Central memory CD8-positive, alpha-beta T cell (primary cell): ENCODE measurements around the gene IGSF23.
"Not testable (repeated sequence)": the region's sequence is repeated elsewhere in the genome, so short reads cannot be mapped to it uniquely, and the experiment has no call there.

ENCODE experiments used
- ATAC-seq: fragments of 150-1000 bp; cut with Tn5 transposase; replicated peaks from 2 replicates; pipeline ENCODE4 v1.10.0; 2022; ENCODE audit warnings: mild to moderate bottlenecking, moderate FRiP score, moderate number of reproducible peaks; ENCODE audit not compliant: poor library complexity, severe bottlenecking; ENCODE audit errors: extremely low read depth
- DNase-seq, 2 donors: peaks; one replicate each; pipeline ENCODE4 v3.0.0; 2021; ENCODE audit warnings: low spot score in 2 of 2
- H3K27ac Mint-ChIP-seq: one replicate; pipeline ENCODE4 v1.8.0; 2022; ENCODE audit warnings: low read depth, mild to moderate bottlenecking, moderate library complexity, mixed read lengths
- H3K27me3 Mint-ChIP-seq: one replicate; pipeline ENCODE4 v1.8.0; 2022; ENCODE audit warnings: mixed read lengths
- H3K36me3 Mint-ChIP-seq: one replicate; pipeline ENCODE4 v1.8.0; 2022; ENCODE audit warnings: mild to moderate bottlenecking, moderate library complexity, mixed read lengths; ENCODE audit not compliant: insufficient read depth
- H3K4me1 Mint-ChIP-seq: one replicate; pipeline ENCODE4 v1.8.0; 2022; ENCODE audit warnings: mixed read lengths
- H3K4me3 Mint-ChIP-seq: one replicate; pipeline ENCODE4 v1.8.0; 2022; ENCODE audit warnings: mild to moderate bottlenecking, moderate library complexity, mixed read lengths
- H3K9me3 Mint-ChIP-seq: one replicate; pipeline ENCODE4 v1.8.0; 2022; ENCODE audit warnings: mixed read lengths

Gene IGSF23

DNA sequence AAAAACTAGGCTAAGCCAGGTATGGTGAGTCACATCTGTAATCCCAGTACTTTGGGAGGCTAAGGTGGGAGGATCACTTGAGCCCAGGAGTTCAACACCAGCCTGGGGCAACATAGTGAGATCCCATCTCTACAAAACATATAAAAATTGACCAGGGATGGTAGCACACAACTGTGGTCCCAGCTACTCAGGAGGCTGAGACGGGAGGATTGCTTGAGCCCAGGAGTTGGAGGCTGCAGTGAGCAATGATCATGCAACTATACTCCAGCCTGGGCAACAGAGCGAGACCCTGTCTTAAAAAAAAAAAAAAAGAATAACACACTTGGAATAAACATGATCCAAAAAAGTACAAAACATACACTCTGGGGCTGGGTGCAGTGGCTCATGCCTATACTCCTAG, 56.7 kb downstream of the IGSF23 start:
- not testable (repeated sequence) for H3K4me1 Mint-ChIP-seq, H3K27ac Mint-ChIP-seq, H3K9me3 Mint-ChIP-seq, ATAC-seq, DNase-seq, H3K36me3 Mint-ChIP-seq, H3K4me3 Mint-ChIP-seq, H3K27me3 Mint-ChIP-seq

DNA sequence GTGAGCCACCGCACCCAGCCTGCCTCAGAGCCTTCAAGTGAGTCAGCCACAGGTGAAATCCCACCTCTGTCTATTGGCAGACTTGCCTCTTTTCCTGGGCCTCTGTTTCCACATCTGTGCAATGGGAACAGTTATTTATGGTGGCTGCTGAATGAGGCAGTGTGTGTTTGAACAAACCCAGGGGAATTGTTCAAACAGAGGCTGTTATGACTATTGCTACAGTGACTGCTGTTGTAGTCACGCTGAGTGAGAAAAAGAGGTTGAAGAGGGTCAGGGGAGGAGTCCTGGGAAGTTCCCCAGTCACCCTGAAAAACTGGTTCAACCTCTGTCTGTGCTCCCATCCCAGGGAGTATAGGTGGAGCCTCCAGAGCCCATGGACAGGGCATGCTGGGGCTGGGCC, 58.0 kb downstream of the IGSF23 start, which contains the start of gene CEACAM19:
TSS of gene CEACAM19 (plus strand) at position 83 of the 400 bp plus-strand sequence. CDS start 450 bp downstream, outside the sequence.
- Mint-ChIP-seq H3K4me3 (no peak within 1 kb of the TSS), H3K36me3 (no peaks in the 10 kb centered on the region), H3K27ac (no peak within 1 kb of the TSS), H3K9me3 (no peaks in the 10 kb centered on the region), H3K4me1 (no peaks in the 10 kb centered on the region), H3K27me3 (peaks cover 11% of the 10 kb centered on the region)
- ATAC-seq (no peak), DNase-seq (no peak)

- ATAC-seq (no peak), DNase-seq (no peak)
- Mint-ChIP-seq H3K9me3 (no peaks in the 10 kb centered on the region), H3K27me3 (peaks cover 11% of the 10 kb centered on the region), H3K4me1 (no peaks in the 10 kb centered on the region), H3K36me3 (no peaks in the 10 kb centered on the region), H3K27ac (no peak overlapping the region), H3K4me3 (no peak overlapping the region)
Observed at GRCh38 chr19:44672226-44672625, 58.9 kb downstream of the IGSF23 start.

GRCh38 chr19:44673510-44673909, 60.1 kb downstream of the IGSF23 start:
- H3K4me1 Mint-ChIP-seq, result no peaks in the 10 kb centered on the region
- H3K9me3 Mint-ChIP-seq, result no peaks in the 10 kb centered on the region
- no peak for ATAC-seq
- H3K27ac Mint-ChIP-seq, result no peak overlapping the region
- no peak overlapping the region for H3K4me3 Mint-ChIP-seq
- DNase-seq, result no peak
- no peaks in the 10 kb centered on the region for H3K36me3 Mint-ChIP-seq
- peaks cover 11% of the 10 kb centered on the region for H3K27me3 Mint-ChIP-seq

DNA sequence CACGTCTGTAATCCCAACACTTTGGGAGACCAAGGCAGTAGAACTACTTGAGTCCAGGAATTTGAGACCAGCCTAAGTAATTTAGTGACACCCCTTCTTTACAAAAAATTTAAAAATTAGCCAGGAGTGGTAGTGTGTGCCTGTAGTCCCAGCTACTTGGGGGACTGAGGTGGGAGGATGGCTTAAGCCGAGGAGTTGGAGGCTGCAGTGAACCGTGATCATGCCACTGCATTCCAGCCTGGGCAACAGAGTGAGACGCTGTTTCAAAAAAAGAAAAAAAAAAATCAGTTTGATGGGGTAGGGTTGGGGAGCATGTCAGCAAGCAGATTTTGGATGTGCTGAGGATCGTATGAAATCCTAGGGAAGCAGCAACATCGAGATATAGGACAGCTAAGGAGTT, 62.2 kb downstream of the IGSF23 start:
- no peak for ATAC-seq
- Mint-ChIP-seq H3K27me3 (peaks cover 18% of the 10 kb centered on the region), H3K27ac (no peak overlapping the region), H3K4me3 (no peak overlapping the region), H3K4me1 (no peaks in the 10 kb centered on the region), H3K9me3 (no peaks in the 10 kb centered on the region), H3K36me3 (no peaks in the 10 kb centered on the region)
- DNase-seq, result no peak

DNA sequence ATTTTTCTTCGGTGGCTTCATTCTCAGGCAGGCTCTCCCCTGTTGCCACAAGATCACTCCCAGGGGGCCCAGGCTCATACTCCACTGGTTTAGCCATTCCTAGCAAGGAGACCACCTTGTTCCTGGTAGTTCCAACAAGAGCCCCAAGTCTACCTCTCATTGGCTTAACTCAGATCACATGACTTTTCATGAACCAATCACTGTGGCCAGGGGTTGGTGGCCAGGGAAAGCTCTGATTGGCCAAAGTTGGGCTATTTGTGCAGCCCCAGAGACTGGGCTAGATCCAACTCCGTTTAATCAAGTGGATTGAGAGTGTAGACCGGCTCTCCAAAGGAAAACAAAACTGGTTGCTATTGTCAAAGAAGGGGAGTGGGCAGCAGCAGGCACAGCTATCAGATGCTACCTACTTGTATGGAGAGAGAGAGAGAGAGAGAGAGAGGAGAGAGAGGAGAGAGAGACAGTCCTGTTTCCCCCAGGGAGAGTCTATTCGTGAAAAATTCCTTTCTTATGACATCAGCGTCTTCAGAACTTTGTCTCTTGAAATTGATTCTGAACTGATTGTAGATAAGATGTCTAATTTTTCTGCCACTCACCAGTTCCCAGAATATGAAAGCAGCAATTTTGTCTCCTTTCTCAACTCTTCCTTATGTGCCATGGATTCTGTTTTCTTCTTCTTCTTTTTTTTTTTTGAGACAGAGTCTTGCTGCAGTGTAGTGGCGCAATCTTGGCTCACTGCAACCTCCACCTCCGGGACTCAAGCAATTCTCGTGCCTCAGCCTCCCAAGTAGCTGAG, 63.9 kb downstream of the IGSF23 start:
- ATAC-seq, result no peak
- H3K4me3 Mint-ChIP-seq, result no peak overlapping the region
- DNase-seq, result no peak
- no peak overlapping the region for H3K27ac Mint-ChIP-seq
- H3K9me3 Mint-ChIP-seq, result no peaks in the 10 kb centered on the region
- H3K36me3 Mint-ChIP-seq, result no peaks in the 10 kb centered on the region
- no peaks in the 10 kb centered on the region for H3K4me1 Mint-ChIP-seq
- H3K27me3 Mint-ChIP-seq, result peaks cover 27% of the 10 kb centered on the region

DNA sequence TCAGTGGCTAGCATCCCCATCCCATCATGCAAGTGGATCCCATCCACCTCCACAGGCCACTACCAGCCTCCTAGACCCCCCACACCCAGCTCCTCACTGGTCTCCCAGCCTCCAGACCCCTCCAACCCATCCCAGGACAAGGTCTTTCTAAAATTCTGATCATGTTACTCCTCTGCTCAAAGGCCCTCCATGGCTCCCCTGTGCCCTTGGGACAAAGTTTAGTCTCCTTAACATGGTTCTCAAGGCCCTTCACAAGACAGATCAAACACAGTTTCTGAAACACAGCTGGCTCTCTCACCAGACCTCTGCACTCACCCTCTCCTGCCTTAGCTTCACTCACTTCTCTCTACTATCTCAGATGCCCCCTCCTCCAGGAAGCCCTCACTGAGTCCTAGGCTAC, 67.2 kb downstream of the IGSF23 start:
- Mint-ChIP-seq H3K4me3 (no peak overlapping the region), H3K36me3 (no peaks in the 10 kb centered on the region), H3K4me1 (peaks cover 5% of the 10 kb centered on the region), H3K27ac (no peak overlapping the region), H3K9me3 (no peaks in the 10 kb centered on the region), H3K27me3 (peaks cover 35% of the 10 kb centered on the region)
- ATAC-seq (no peak), DNase-seq (no peak)

DNA sequence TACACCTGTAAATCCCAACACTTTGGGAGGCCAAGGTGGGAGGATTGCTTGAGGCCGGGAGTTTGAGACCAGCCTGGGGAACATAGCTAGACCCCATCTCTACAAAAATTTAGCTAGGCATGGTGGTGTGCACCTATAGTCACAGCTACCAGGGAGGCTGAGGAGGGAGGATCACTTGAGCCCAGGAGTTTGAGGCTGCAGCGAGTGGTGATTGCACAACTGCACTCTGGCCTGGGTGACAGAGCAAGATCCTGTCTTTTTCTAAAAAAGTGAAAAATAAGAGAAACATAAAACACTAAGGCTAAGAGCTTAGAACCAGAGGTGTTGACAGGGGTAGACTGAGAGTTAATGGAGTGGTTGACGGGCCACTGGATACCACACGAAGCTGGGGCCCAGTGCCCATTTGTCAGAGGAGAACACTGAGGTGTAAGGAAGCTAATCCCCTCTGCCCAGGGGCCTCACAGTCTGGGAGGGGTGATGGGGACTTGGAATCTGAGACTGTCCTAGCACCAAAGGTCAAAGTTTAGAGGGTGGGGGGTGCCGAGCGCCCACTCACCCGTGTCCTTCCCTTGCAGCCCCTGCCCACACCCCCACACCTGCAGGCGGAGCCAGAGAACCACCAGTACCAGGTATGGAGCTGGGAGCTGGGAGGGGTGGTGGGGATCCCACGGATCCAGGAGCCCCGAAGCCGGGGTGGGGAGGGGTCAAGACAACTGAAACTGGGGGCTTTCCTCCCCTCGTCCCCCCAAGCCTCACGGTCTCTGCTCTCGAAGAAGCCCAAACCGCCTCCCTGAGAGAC, 68.8 kb downstream of the IGSF23 start:
- Mint-ChIP-seq H3K4me3 (no peak overlapping the region), H3K27ac (no peak overlapping the region), H3K27me3 (peaks cover 35% of the 10 kb centered on the region), H3K36me3 (no peaks in the 10 kb centered on the region), H3K4me1 (peaks cover 5% of the 10 kb centered on the region), H3K9me3 (no peaks in the 10 kb centered on the region)
- DNase-seq (no peak), ATAC-seq (no peak)

DNA sequence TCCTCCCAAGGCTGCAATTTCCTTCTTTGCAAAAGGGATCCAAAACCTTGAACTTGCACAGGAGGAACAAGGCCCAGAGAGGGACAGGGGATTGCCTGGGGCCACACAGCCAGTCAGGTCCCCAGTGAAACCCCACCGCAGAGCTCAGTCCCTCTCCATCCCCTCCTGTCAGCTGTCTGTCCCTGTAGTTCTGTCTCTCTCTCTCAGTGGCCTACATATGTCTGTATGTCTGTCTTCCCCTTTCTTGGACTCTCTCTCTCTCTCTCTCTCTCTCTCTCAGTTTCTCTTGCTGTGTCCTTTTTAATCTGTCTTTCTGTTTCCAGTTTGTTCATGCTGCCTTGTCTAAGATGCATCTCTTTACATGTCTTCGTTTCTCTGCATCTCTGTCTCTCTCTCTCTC, 69.4 kb downstream of the IGSF23 start:
- Mint-ChIP-seq H3K36me3 (no peaks in the 10 kb centered on the region), H3K4me3 (no peak overlapping the region), H3K4me1 (peaks cover 5% of the 10 kb centered on the region), H3K9me3 (no peaks in the 10 kb centered on the region), H3K27ac (no peak overlapping the region), H3K27me3 (peaks cover 35% of the 10 kb centered on the region)
- DNase-seq (no peak), ATAC-seq (no peak)

DNA sequence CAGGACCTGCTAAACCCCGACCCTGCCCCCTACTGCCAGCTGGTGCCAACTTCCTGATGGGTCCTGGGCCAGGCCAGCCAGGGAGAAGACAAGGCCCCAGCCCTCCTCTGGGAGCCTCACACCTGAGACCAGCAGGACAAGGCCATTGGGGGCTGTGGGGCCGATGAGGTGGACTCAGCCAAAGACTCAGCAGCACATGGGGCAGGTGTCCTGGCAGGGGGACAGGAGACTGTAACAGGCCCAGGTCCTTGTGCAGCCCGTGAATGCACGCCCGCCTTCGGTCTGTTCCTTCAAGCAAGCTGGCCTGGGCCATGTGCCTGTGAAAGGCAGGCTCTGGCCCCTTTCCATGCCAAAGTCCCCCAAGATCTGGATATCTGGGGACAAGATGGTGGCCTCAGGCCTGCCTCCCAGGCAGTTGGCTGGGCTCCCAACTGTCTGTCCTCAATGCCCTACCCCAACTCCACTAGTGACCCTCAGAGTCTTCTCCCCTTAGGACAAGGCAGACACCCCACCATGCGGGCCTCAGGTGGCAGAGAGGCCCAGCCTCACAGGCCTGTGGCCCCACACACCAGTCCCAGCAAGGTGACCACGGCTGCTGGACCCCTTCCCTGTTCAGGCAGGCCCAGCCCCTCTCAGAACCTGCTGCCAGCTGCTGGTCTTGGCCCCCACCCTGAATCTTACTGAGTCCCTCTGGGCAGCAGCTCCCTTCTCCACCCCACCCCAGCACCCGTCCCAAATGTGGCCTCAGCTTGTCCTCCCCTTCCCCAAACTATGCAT, 70.3 kb downstream of the IGSF23 start:
- Mint-ChIP-seq H3K36me3 (no peaks in the 10 kb centered on the region), H3K4me1 (peaks cover 5% of the 10 kb centered on the region), H3K4me3 (no peak overlapping the region), H3K9me3 (no peaks in the 10 kb centered on the region), H3K27ac (no peak overlapping the region), H3K27me3 (peaks cover 35% of the 10 kb centered on the region)
- no peak for DNase-seq
- ATAC-seq, result no peak

- H3K27me3 Mint-ChIP-seq, result peaks cover 35% of the 10 kb centered on the region
- H3K36me3 Mint-ChIP-seq, H3K4me3 Mint-ChIP-seq, H3K9me3 Mint-ChIP-seq, H3K27ac Mint-ChIP-seq, DNase-seq, H3K4me1 Mint-ChIP-seq, ATAC-seq: not testable (repeated sequence)
Observed at GRCh38 chr19:44684396-44684795, 71.0 kb downstream of the IGSF23 start.
